Endothelial cell of umbilical vein (primary cell): ENCODE results near the gene WDPCP. TPM values are rescaled to one million over a fixed set of nuclear protein-coding genes. Genes with fewer than 3 reads are reported as not detected.

ENCODE experiments used
- Bru-seq: library from RNA; stranded (reverse); fragments of 400-500 nt; gene quantifications from one replicate; lab custom pipeline; 2021; lab: Mats Ljungman, UMichigan
- BruChase-seq, 2 experiments: library from RNA; stranded (reverse); fragments of 400-500 nt; gene quantifications; one replicate each; lab custom pipeline; 2021; lab: Mats Ljungman, UMichigan
- BruUV-seq: library from RNA; stranded (reverse); fragments of 400-500 nt; replicated peaks from 2 replicates; lab custom pipeline; 2021; lab: Mats Ljungman, UMichigan
- CTCF ChIA-PET: fragments of 300-600, 350-600 bp; sonication (Branson Sonifier 250); formaldehyde crosslinking; loops from one replicate; lab custom pipeline; 2021; ENCODE audit warnings: antibody characterized with exemption, inconsistent platforms; lab: Charles Lee
- POLR2A ChIA-PET: fragments of 300-600, 350-600 bp; sonication (Branson Sonifier 250); formaldehyde crosslinking; loops from one replicate; lab custom pipeline; 2021; ENCODE audit warnings: antibody characterized with exemption, inconsistent platforms; lab: Charles Lee
- DNase-seq: peaks from one replicate; pipeline ENCODE4 v3.0.0-alpha.2; 2011; ENCODE audit warnings: low read depth, low spot score
- FAIRE-seq: peaks from 2 replicates; lab custom pipeline; 2011; peaks lifted over from hg19 to GRCh38; lab: Jason Lieb, UNC
- H2AFZ ChIP-seq: 2 replicates; pipeline ENCODE4 v1.6.0; 2012; ENCODE audit warnings: low read depth, low read length, control low read depth, inconsistent platforms
- H3K27ac ChIP-seq: 2 replicates; pipeline ENCODE4 v1.5.1; 2011; ENCODE audit warnings: low read depth, mild to moderate bottlenecking, control low read depth, low read length, moderate library complexity; ENCODE audit not compliant: insufficient read depth
- H3K27me3 ChIP-seq, 2 experiments: 2 replicates each; pipeline versions ENCODE4 v1.6.0 to v1.6.1; 2011; ENCODE audit warnings: low read length in 2 of 2, mixed read lengths in 1 of 2; ENCODE audit not compliant: control insufficient read depth in 2 of 2, insufficient read depth in 2 of 2
- H3K36me3 ChIP-seq, 2 experiments: 2 replicates in 1 of 2; 3 replicates in 1 of 2; pipeline ENCODE4 v1.5.1; 2011; ENCODE audit warnings: low read length in 2 of 2, mild to moderate bottlenecking in 1 of 2, moderate library complexity in 1 of 2; ENCODE audit not compliant: control insufficient read depth in 2 of 2, insufficient read depth in 2 of 2; ENCODE audit errors: extremely low read depth in 1 of 2
- H3K4me1 ChIP-seq: 3 replicates; pipeline ENCODE4 v1.5.1; 2011; ENCODE audit warnings: mild to moderate bottlenecking, low read length; ENCODE audit not compliant: control insufficient read depth, insufficient read depth; ENCODE audit errors: extremely low read depth
- H3K4me2 ChIP-seq: 2 replicates; pipeline ENCODE4 v1.6.1; 2011; ENCODE audit warnings: low read length, control low read depth, mixed read lengths; ENCODE audit not compliant: insufficient read depth
- H3K4me3 ChIP-seq, 3 experiments: fragments of 200-600 bp in 1 of 3; sonication (generic), shearing (Covaris generic) in 1 of 3; replicated peaks in 1 of 3; 2 replicates each; pipeline ENCODE4 v1.5.1; 2011 to 2016; ENCODE audit warnings: control low read depth in 3 of 3, low read length in 3 of 3, mild to moderate bottlenecking in 2 of 3, inconsistent platforms in 1 of 3, low read depth in 1 of 3, moderate library complexity in 1 of 3; ENCODE audit not compliant: insufficient read depth in 1 of 3
- H3K79me2 ChIP-seq: 2 replicates; pipeline ENCODE4 v1.6.0; 2012; ENCODE audit warnings: low read length, inconsistent platforms; ENCODE audit not compliant: control insufficient read depth, insufficient read depth
- H3K9ac ChIP-seq: replicated peaks from 2 replicates; pipeline ENCODE3; 2011; ENCODE audit warnings: low read length, control low read depth; ENCODE audit not compliant: insufficient read depth; ENCODE audit errors: extremely low read depth
- H3K9me1 ChIP-seq: replicated peaks from 3 replicates; pipeline ENCODE4 v1.6.0; 2011; ENCODE audit warnings: mild to moderate bottlenecking, low read length; ENCODE audit not compliant: control insufficient read depth, insufficient read depth; ENCODE audit errors: extremely low read depth
- H3K9me3 ChIP-seq: replicated peaks from 2 replicates; pipeline ENCODE4 v1.5.1; 2012; ENCODE audit warnings: low read length, inconsistent platforms; ENCODE audit not compliant: control insufficient read depth, insufficient read depth
- H4K20me1 ChIP-seq: replicated peaks from 2 replicates; pipeline ENCODE3; 2011; ENCODE audit warnings: mild to moderate bottlenecking, low read length; ENCODE audit not compliant: control insufficient read depth, insufficient read depth; ENCODE audit errors: extremely low read depth
- CTCF ChIP-seq, 2 donors: IDR thresholded peaks; 1 replicate in 1 of 2; 2 replicates in 1 of 2; pipeline ENCODE4 v1.5.1; 2011; ENCODE audit warnings: low read length in 2 of 2, mild to moderate bottlenecking in 2 of 2, moderate library complexity in 2 of 2, control low read depth in 1 of 2, inconsistent platforms in 1 of 2, low read depth in 1 of 2; ENCODE audit not compliant: insufficient read depth in 1 of 2; ENCODE audit errors: extremely low read depth in 1 of 2
- EZH2 ChIP-seq: IDR thresholded peaks from 2 replicates; pipeline ENCODE4 v1.6.1; 2012; ENCODE audit warnings: borderline replicate concordance, low read depth, mild to moderate bottlenecking, moderate library complexity, low read length, inconsistent platforms; ENCODE audit not compliant: severe bottlenecking
- GATA2 ChIP-seq: IDR thresholded peaks from 2 replicates; pipeline ENCODE4 v1.7.0; 2011; ENCODE audit warnings: low read depth, mild to moderate bottlenecking, moderate library complexity, mixed read lengths, low read length; ENCODE audit not compliant: insufficient read length, insufficient read depth
- MAX ChIP-seq: IDR thresholded peaks from 2 replicates; pipeline ENCODE4 v1.6.1; 2011; ENCODE audit not compliant: insufficient read depth, insufficient read length
- MYC ChIP-seq: IDR thresholded peaks from one replicate; pipeline ENCODE4 v1.6.1; 2011; ENCODE audit warnings: mild to moderate bottlenecking, low read depth, low read length
- POLR2A ChIP-seq: IDR thresholded peaks from 2 replicates; pipeline ENCODE4 v1.6.1; 2012; ENCODE audit warnings: low read depth, mild to moderate bottlenecking, control low read depth, low read length
- POLR2AphosphoS5 ChIP-seq: IDR thresholded peaks from 2 replicates; pipeline ENCODE4 v1.6.1; 2012; ENCODE audit warnings: low read depth, mild to moderate bottlenecking, control low read depth, low read length, moderate library complexity; ENCODE audit not compliant: insufficient read depth
- dilution Hi-C: fragments of 300-500 bp; cut with MboI; formaldehyde crosslinking; loops from one replicate; pipeline ENCODE4 v1.15.0; 2019; ENCODE audit warnings: low sequenced_read_pairs; ENCODE audit not compliant: extremely low pct_ligation_motif_present
- intact Hi-C: fragments of 100-400 bp; cut with micrococcal nuclease; formaldehyde crosslinking; loops from one replicate; pipeline ENCODE4 v1.10.0; 2022
- long read RNA-seq: library from polyadenylated mRNA; stranded (forward); transcript quantifications from one replicate; pipeline ENCODE4 v2.0.0, GENCODE V29; 2021
- polyA minus RNA-seq, 3 experiments: library from RNA; depleted of rRNA, polyadenylated mRNA; stranded (reverse); fragments of >200 nt; gene quantifications; 1 replicate in 1 of 3; 2 replicates in 2 of 3; pipeline ENCODE4 v1.2.3, GENCODE V29; 2011
- polyA plus RNA-seq, 4 experiments: library from polyadenylated mRNA; depleted of rRNA in 3 of 4; stranded (reverse) in 3 of 4; unstranded in 1 of 4; fragments of >200 nt; gene quantifications; 2 replicates each; pipeline versions ENCODE4 v1.2.1 to v1.2.3, GENCODE V29; 2011 to 2012; ENCODE audit warnings: missing spikeins in 1 of 4
- total RNA-seq: library from RNA; stranded (reverse); gene quantifications from 2 replicates; pipeline ENCODE4 v1.2.3, GENCODE V29; 2021

The WDPCP gene
- total RNA-seq (6.9 and 8.8 TPM in 2 replicates), polyA plus RNA-seq (2.1 and 4.0 TPM in 2 replicates), polyA minus RNA-seq (16.0 and 16.3 TPM in 2 replicates), Bru-seq, nascent RNA (percentile 61 among the genes with signal in this experiment), BruChase-seq, experiment 1, labeled RNA remaining after a 6-hour chase (percentile 45 among the genes with signal in this experiment), BruChase-seq, experiment 2, labeled RNA remaining after a 2-hour chase (percentile 55 among the genes with signal in this experiment)
- polyA plus RNA-seq (2011; cell fraction: cytosol; rRNA removed): 2.7 TPM in 2 replicates
- polyA plus RNA-seq (2011; cell fraction: nucleus; rRNA removed): 9.4 and 9.7 TPM in 2 replicates
- 2.8 and 3.7 TPM in 2 replicates for polyA plus RNA-seq (2012)
- polyA minus RNA-seq (2011; cell fraction: cytosol; rRNA and poly(A)+ RNA removed): 9.4 TPM
- polyA minus RNA-seq (2011; cell fraction: nucleus; rRNA and poly(A)+ RNA removed): 55.8 and 67.5 TPM in 2 replicates
- long read RNA-seq, partial matches to known transcripts: 2 of 19 reads
- long read RNA-seq, other reads (novel, unspliced or antisense): 16 of 19 reads

GRCh38 chr2:63588385-63589147, at the start of gene WDPCP, which contains the start of gene MDH1:
Gene WDPCP, minus strand, starts transcription at chr2:63588477. Its CDS starts 206 bp downstream, at chr2:63588271.
Gene MDH1, plus strand, starts transcription at chr2:63588963. Its CDS starts 81 bp downstream, at chr2:63589044.
- TF ChIP-seq CTCF (IDR thresholded peaks at IDR 0.05; ENCODE audit: extremely low read depth in 1 of 2, insufficient read depth in 1 of 2, low read depth in 1 of 2, low read length in 2 of 2): no peak
- peak; percentile 2 for TF ChIP-seq MYC
- TF ChIP-seq EZH2: no peak
- TF ChIP-seq POLR2AphosphoS5: peak; percentile 35
- TF ChIP-seq GATA2: no peak
- no peak for TF ChIP-seq MAX
- peak; percentile 84 for TF ChIP-seq POLR2A
- BruUV-seq: no TSS peak
- Histone ChIP-seq H3K79me2 (peaks cover 34% of the 10 kb centered on the region), H3K27ac (peak within 1 kb of the TSS; percentile 67), H3K9me1 (no peaks in the 10 kb centered on the region), H3K9ac (peak within 1 kb of the TSS; percentile 66), H3K27me3 (no peaks in the 10 kb centered on the region), H4K20me1 (no peaks in the 10 kb centered on the region), H3K4me3 (peak within 1 kb of the TSS; percentile 62 to 89 (median 85)), H3K9me3 (no peaks in the 10 kb centered on the region), H3K4me2 (peak within 1 kb of the TSS; percentile 96), H2AFZ (peak within 1 kb of the TSS; percentile 90), H3K4me1 (peaks cover 18% of the 10 kb centered on the region), H3K36me3 (peaks cover 0 to 2% of the 10 kb centered on the region in 2 experiments)
- POLR2A ChIA-PET: interaction anchor here (0.6 to 1.2 kb wide), 3 partner anchors 12 to 303 kb away, joined by 3 to 6 read pairs (median 3); partner anchors contain the start of gene UGP2
- intact Hi-C loops (loop anchor here (2.0 to 5.0 kb wide), 3 partner anchors 252 to 801 kb away; partner anchors contain the start of gene UGP2), dilution Hi-C loops (no loop called here)
- CTCF ChIA-PET: interaction anchor here (0.7 to 2.2 kb wide), 6 partner anchors 10 to 272 kb away, joined by 3 to 12 read pairs (median 4); no protein-coding TSS in a partner anchor
- DNase-seq (peak; percentile 99), FAIRE-seq (peak; percentile 94)
